NCI-H2227 (cell line): ENCODE measurements around the gene SLC22A4.

Source experiments
- DNase-seq: peaks from one replicate; lab custom pipeline; 2025; ENCODE audit not compliant: unreplicated experiment; lab: John Stamatoyannopoulos, UW

The SLC22A4 gene

GRCh38 chr5:132391870-132392269 is 97.7 kb downstream of the SLC22A4 start:
- no peak for DNase-seq

DNA sequence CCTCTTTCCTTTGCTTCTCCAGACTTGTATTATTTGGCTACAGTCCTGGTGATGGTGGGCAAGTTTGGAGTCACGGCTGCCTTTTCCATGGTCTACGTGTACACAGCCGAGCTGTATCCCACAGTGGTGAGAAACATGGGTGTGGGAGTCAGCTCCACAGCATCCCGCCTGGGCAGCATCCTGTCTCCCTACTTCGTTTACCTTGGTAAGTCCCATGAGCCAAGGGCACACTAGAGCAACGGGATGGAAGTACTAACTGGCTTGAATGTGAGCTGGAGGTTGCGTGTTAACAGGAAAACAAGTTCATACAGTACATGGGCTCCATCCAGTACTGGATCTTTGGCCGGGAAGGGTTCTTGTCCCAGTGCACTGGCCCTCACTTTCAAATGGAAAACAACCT is 98.2 kb downstream of the SLC22A4 start:
- DNase-seq, result no peak

DNA sequence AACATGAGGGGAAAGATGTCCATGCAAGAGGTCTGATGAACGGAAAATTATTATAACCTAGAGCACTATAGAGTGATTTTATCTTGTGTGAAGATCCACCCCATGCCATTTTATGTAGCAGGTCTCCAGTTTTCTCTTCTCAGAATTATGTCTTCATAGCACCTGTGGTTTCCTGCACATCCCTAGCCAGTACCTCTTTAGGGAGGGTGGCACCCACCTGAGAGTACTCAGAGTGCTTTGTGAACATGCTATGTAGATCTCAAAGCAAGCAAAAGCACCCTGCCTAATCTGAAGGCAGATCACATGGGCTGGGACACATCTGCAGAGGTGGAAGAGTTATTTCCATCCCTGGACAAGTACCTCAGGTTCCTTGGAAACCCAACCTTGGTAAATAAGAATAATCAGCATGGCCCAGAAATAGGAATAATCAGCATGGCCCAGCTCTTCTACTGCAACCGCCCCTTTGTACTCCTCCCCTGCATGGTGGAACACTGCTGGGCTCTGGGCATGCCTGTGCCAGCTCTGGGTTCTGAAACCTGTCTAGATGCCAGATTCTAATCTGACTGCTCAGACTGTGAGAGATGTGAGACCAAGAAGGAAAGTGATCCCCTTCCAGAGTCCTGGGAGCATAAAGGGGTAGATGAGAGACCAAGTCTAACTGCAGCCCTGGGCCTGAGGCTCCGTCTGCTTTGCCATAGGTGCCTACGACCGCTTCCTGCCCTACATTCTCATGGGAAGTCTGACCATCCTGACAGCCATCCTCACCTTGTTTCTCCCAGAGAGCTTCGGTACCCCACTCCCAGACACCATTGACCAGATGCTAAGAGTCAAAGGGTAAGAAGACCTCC is 99.0 kb downstream of the SLC22A4 start:
- no peak for DNase-seq
